HepG2 (cell line): ENCODE measurements around the gene VASH2.

Source experiments
- CEBPB ChIP-seq: IDR thresholded peaks from 2 replicates; pipeline ENCODE4 v1.6.1; 2011; ENCODE audit warnings: low read depth, low read length, improper control_type of control experiment, borderline replicate concordance
- CTCF ChIP-seq: sonication (generic); formaldehyde crosslinking; IDR thresholded peaks from 2 replicates; pipeline ENCODE4 v1.5.0; 2020; ENCODE audit warnings: mild to moderate bottlenecking, missing genetic modification reagents, moderate library complexity
- FOXA1 ChIP-seq, 2 experiments: fragments of 450-650 bp in 1 of 2; sonication (generic) in 1 of 2; formaldehyde crosslinking in 1 of 2; IDR thresholded peaks; 2 replicates each; pipeline versions ENCODE4 v1.4.0 to v1.6.1; 2016 to 2020; ENCODE audit warnings: missing genetic modification reagents in 1 of 2
- MAZ ChIP-seq, 2 experiments: sonication (generic) in 1 of 2; formaldehyde crosslinking in 1 of 2; IDR thresholded peaks; 2 replicates each; pipeline versions ENCODE4 v1.5.0 to v1.6.1; 2012 to 2020; ENCODE audit warnings: low read depth in 2 of 2, mild to moderate bottlenecking in 2 of 2, borderline replicate concordance in 1 of 2, improper control_type of control experiment in 1 of 2, low read length in 1 of 2, missing genetic modification reagents in 1 of 2, moderate library complexity in 1 of 2
- MEIS2 ChIP-seq: sonication (generic); formaldehyde crosslinking; IDR thresholded peaks from 2 replicates; pipeline ENCODE4 v1.9.0; 2021; ENCODE audit warnings: mild to moderate bottlenecking, missing genetic modification reagents
- MIXL1 ChIP-seq: IDR thresholded peaks from 2 replicates; pipeline ENCODE4 v1.6.1; 2016
- TAF1 ChIP-seq: sonication (generic); formaldehyde crosslinking; IDR thresholded peaks from 2 replicates; pipeline ENCODE4 v1.4.0; 2020; ENCODE audit warnings: missing genetic modification reagents
- TSC22D2 ChIP-seq: sonication (generic); formaldehyde crosslinking; IDR thresholded peaks from 2 replicates; pipeline ENCODE4 v1.5.1; 2020; ENCODE audit warnings: missing genetic modification reagents, mild to moderate bottlenecking, borderline replicate concordance
- ZBTB7B ChIP-seq: sonication (generic); formaldehyde crosslinking; IDR thresholded peaks from 2 replicates; pipeline ENCODE4 v1.4.0; 2020; ENCODE audit warnings: missing genetic modification reagents
- ZFX ChIP-seq: sonication (generic); formaldehyde crosslinking; IDR thresholded peaks from 2 replicates; pipeline ENCODE4 v1.4.0; 2020; ENCODE audit warnings: mild to moderate bottlenecking, low read depth, missing genetic modification reagents, moderate library complexity
- ZKSCAN1 ChIP-seq: fragments of 150-350 bp; IDR thresholded peaks from 2 replicates; pipeline ENCODE4 v1.6.1; 2014; ENCODE audit warnings: low read length
- ZNF263 ChIP-seq: sonication (generic); formaldehyde crosslinking; IDR thresholded peaks from 2 replicates; pipeline ENCODE4 v1.4.0; 2020; ENCODE audit warnings: missing genetic modification reagents
- ZNF713 ChIP-seq: sonication (generic); formaldehyde crosslinking; IDR thresholded peaks from 2 replicates; pipeline ENCODE4 v1.4.0; 2020; ENCODE audit warnings: mild to moderate bottlenecking, missing genetic modification reagents

GRCh38 chr1:212902054-212902453 is 48.3 kb upstream of the VASH2 start:
- TF ChIP-seq CEBPB (no peak), FOXA1 (IDR thresholded peaks at IDR 0.05) (no peak), FOXA1 (CRISPR knock-in tag; IDR thresholded peaks at IDR 0.05) (no peak), CTCF (no peak), ZBTB7B (no peak), ZKSCAN1 (no peak), TSC22D2 (CRISPR knock-in tag) (no peak), TAF1 (CRISPR knock-in tag) (no peak), ZNF713 (CRISPR knock-in tag) (no peak), ZNF263 (CRISPR knock-in tag) (no peak), MAZ (IDR thresholded peaks at IDR 0.05; ENCODE audit: borderline replicate concordance, low read depth, low read length) (no peak), MAZ (CRISPR knock-in tag; IDR thresholded peaks at IDR 0.05; ENCODE audit: low read depth) (no peak), MEIS2 (CRISPR knock-in tag) (no peak), ZFX (no peak), MIXL1 (CRISPR knock-in tag) (no peak)
